H1 (cell line): Measurements from ENCODE around the gene MOCS3. TPM values are rescaled to one million over a fixed set of nuclear protein-coding genes. Genes with fewer than 3 reads are reported as not detected.

ENCODE experiments used
- CTCF ChIA-PET: fragments of 300-600 bp; sonication (Branson Sonifier 250); formaldehyde crosslinking; loops from one replicate; lab custom pipeline; 2021; ENCODE audit not compliant: partially characterized antibody; lab: Charles Lee
- POLR2A ChIA-PET: fragments of 300-600 bp; sonication (Branson Sonifier 250); formaldehyde crosslinking; loops from one replicate; lab custom pipeline; 2021; ENCODE audit warnings: inconsistent platforms; ENCODE audit not compliant: partially characterized antibody; lab: Charles Lee
- DNase-seq, 2 experiments: peaks; one replicate each; pipeline versions ENCODE4 v3.0.0 to v3.0.0-alpha.2; 2010 to 2022; ENCODE audit warnings: low spot score in 2 of 2, low read depth in 1 of 2, mixed read lengths in 1 of 2
- FAIRE-seq: peaks from 2 replicates; lab custom pipeline; 2011; peaks lifted over from hg19 to GRCh38; lab: Jason Lieb, UNC
- H2AFZ ChIP-seq: 2 replicates; pipeline ENCODE4 v1.8.1; 2012; ENCODE audit warnings: low read length, inconsistent platforms
- H2AK5ac ChIP-seq: 2 replicates; pipeline ENCODE4 v1.6.1; 2013; ENCODE audit warnings: low read depth, low read length
- H2BK120ac ChIP-seq: replicated peaks from 2 replicates; pipeline ENCODE3; 2013; ENCODE audit warnings: low read depth, low read length, inconsistent platforms
- H2BK12ac ChIP-seq: 2 replicates; pipeline ENCODE4 v1.6.1; 2013; ENCODE audit warnings: low read depth, low read length
- H2BK15ac ChIP-seq: 2 replicates; pipeline ENCODE4 v1.6.1; 2013; ENCODE audit warnings: low read length
- H2BK20ac ChIP-seq: 2 replicates; pipeline ENCODE4 v1.6.1; 2013; ENCODE audit warnings: low read length
- H2BK5ac ChIP-seq: 2 replicates; pipeline ENCODE4 v1.6.1; 2013; ENCODE audit warnings: low read depth, low read length
- H3K14ac ChIP-seq: 2 replicates; pipeline ENCODE4 v1.6.1; 2013; ENCODE audit warnings: inconsistent platforms; ENCODE audit not compliant: insufficient read length
- H3K18ac ChIP-seq: 2 replicates; pipeline ENCODE4 v1.6.1; 2013; ENCODE audit warnings: low read length; ENCODE audit errors: extremely low read depth
- H3K23ac ChIP-seq: 2 replicates; pipeline ENCODE4 v1.6.1; 2013; ENCODE audit warnings: inconsistent platforms; ENCODE audit not compliant: insufficient read length
- H3K23me2 ChIP-seq: 2 replicates; pipeline ENCODE4 v1.6.1; 2013; ENCODE audit warnings: low read depth, low read length
- H3K27ac ChIP-seq: 2 replicates; pipeline ENCODE4 v1.6.1; 2011; ENCODE audit warnings: low read depth, low read length, inconsistent platforms
- H3K27me3 ChIP-seq, 4 experiments: replicated peaks in 1 of 4; 1 replicate in 1 of 4; 2 replicates in 3 of 4; pipeline versions ENCODE4 v1.6.1 to v1.8.1; 2011 to 2013; ENCODE audit warnings: low read length in 3 of 4, mild to moderate bottlenecking in 3 of 4, inconsistent platforms in 2 of 4, mixed read lengths in 2 of 4, moderate library complexity in 1 of 4; ENCODE audit not compliant: control insufficient read depth in 3 of 4, insufficient read depth in 3 of 4; ENCODE audit errors: extremely low read depth in 1 of 4
- H3K36me3 ChIP-seq, 4 experiments: 2 replicates each; pipeline versions ENCODE4 v1.6.1 to v1.8.1; 2011 to 2013; ENCODE audit warnings: mild to moderate bottlenecking in 4 of 4, low read length in 3 of 4, moderate library complexity in 2 of 4, control low read depth in 1 of 4, inconsistent platforms in 1 of 4; ENCODE audit not compliant: insufficient read depth in 4 of 4, control insufficient read depth in 2 of 4
- H3K4ac ChIP-seq: replicated peaks from 2 replicates; pipeline ENCODE3; 2013; ENCODE audit warnings: low read length, low read depth, mixed read lengths, inconsistent platforms; ENCODE audit not compliant: insufficient read length
- H3K4me1 ChIP-seq, 4 experiments: replicated peaks in 1 of 4; 1 replicate in 1 of 4; 2 replicates in 3 of 4; pipeline versions ENCODE4 v1.6.1 to v1.8.1; 2011 to 2013; ENCODE audit warnings: low read length in 3 of 4, inconsistent platforms in 2 of 4, mixed read lengths in 1 of 4; ENCODE audit not compliant: insufficient read depth in 4 of 4, control insufficient read depth in 3 of 4
- H3K4me2 ChIP-seq, 2 experiments: 2 replicates each; pipeline versions ENCODE4 v1.6.1 to v1.8.1; 2011 to 2013; ENCODE audit warnings: low read depth in 2 of 2, low read length in 2 of 2, control low read depth in 1 of 2, inconsistent platforms in 1 of 2, mild to moderate bottlenecking in 1 of 2; ENCODE audit not compliant: insufficient read depth in 1 of 2
- H3K4me3 ChIP-seq, 4 experiments: fragments of 200-600, 300-600 bp in 1 of 4; sonication (generic), shearing (Covaris generic), sonication (Bioruptor Twin) in 1 of 4; 2 replicates each; pipeline versions ENCODE4 v1.5.1 to v1.8.1; 2011 to 2016; ENCODE audit warnings: low read length in 4 of 4, low read depth in 3 of 4, control low read depth in 2 of 4, inconsistent platforms in 2 of 4, mild to moderate bottlenecking in 2 of 4, mixed read lengths in 1 of 4, moderate library complexity in 1 of 4; ENCODE audit not compliant: insufficient read depth in 2 of 4; ENCODE audit errors: extremely low read depth in 1 of 4
- H3K56ac ChIP-seq: replicated peaks from 2 replicates; pipeline ENCODE3; 2013; ENCODE audit warnings: low read depth, mild to moderate bottlenecking, mixed read lengths, low read length, inconsistent platforms; ENCODE audit not compliant: insufficient read length
- H3K79me1 ChIP-seq: 2 replicates; pipeline ENCODE4 v1.6.1; 2013; ENCODE audit warnings: low read depth, low read length, control low read depth
- H3K79me2 ChIP-seq, 2 experiments: 2 replicates each; pipeline versions ENCODE4 v1.6.1 to v1.8.1; 2012 to 2013; ENCODE audit warnings: low read length in 2 of 2, mild to moderate bottlenecking in 2 of 2, inconsistent platforms in 1 of 2; ENCODE audit not compliant: insufficient read depth in 2 of 2, control insufficient read depth in 1 of 2
- H3K9ac ChIP-seq, 4 experiments: replicated peaks in 1 of 4; 1 replicate in 1 of 4; 2 replicates in 3 of 4; pipeline versions ENCODE4 v1.6.1 to v1.8.1; 2011 to 2013; ENCODE audit warnings: low read depth in 3 of 4, low read length in 3 of 4, control low read depth in 2 of 4, mild to moderate bottlenecking in 2 of 4, moderate library complexity in 2 of 4, inconsistent platforms in 1 of 4; ENCODE audit errors: extremely low read depth in 1 of 4
- H3K9me3 ChIP-seq, 2 experiments: 2 replicates each; pipeline versions ENCODE4 v1.6.1 to v1.8.1; 2012 to 2013; ENCODE audit warnings: mild to moderate bottlenecking in 2 of 2, moderate library complexity in 2 of 2, control low read depth in 1 of 2, inconsistent platforms in 1 of 2, low read depth in 1 of 2, low read length in 1 of 2, mixed read lengths in 1 of 2; ENCODE audit not compliant: insufficient read depth in 2 of 2
- H4K20me1 ChIP-seq, 2 experiments: replicated peaks in 1 of 2; 2 replicates each; pipeline versions ENCODE3 to v1.8.1; 2011 to 2013; ENCODE audit warnings: inconsistent platforms in 2 of 2, low read length in 2 of 2, mild to moderate bottlenecking in 1 of 2; ENCODE audit not compliant: insufficient read depth in 2 of 2, control insufficient read depth in 1 of 2
- H4K5ac ChIP-seq: 2 replicates; pipeline ENCODE4 v1.6.1; 2013; ENCODE audit warnings: low read length, low read depth, mixed read lengths, inconsistent platforms; ENCODE audit not compliant: insufficient read length
- H4K8ac ChIP-seq: 2 replicates; pipeline ENCODE4 v1.8.0; 2013; ENCODE audit warnings: mild to moderate bottlenecking, moderate library complexity, low read length, inconsistent platforms; ENCODE audit not compliant: insufficient read depth; ENCODE audit errors: extremely low read depth
- H4K91ac ChIP-seq: replicated peaks from 2 replicates; pipeline ENCODE3; 2013; ENCODE audit warnings: low read length, mixed read lengths, inconsistent platforms; ENCODE audit not compliant: insufficient read length
- CBX5 ChIP-seq: fragments of 300-800, 300-1000 bp; sonication (generic); IDR thresholded peaks from 2 replicates; pipeline ENCODE4 v1.7.1; 2016; ENCODE audit warnings: antibody characterized with exemption, low read length, low read depth
- CBX8 ChIP-seq: fragments of 300-800, 300-1000 bp; sonication (generic); IDR thresholded peaks from 2 replicates; pipeline ENCODE4 v1.7.1; 2016; ENCODE audit warnings: low read depth, low read length, borderline replicate concordance
- CHD2 ChIP-seq: IDR thresholded peaks from 2 replicates; pipeline ENCODE4 v1.6.1; 2012; ENCODE audit warnings: low read length, improper control_type of control experiment
- EGR1 ChIP-seq: IDR thresholded peaks from 2 replicates; pipeline ENCODE4 v1.6.1; 2011; ENCODE audit warnings: low read depth, low read length, borderline replicate concordance
- FOSL1 ChIP-seq: IDR thresholded peaks from 2 replicates; pipeline ENCODE4 v1.6.1; 2011; ENCODE audit warnings: mild to moderate bottlenecking, low read depth, low read length, moderate library complexity; ENCODE audit not compliant: insufficient read depth
- GTF2F1 ChIP-seq: IDR thresholded peaks from 2 replicates; pipeline ENCODE4 v1.6.1; 2012; ENCODE audit warnings: low read depth, low read length, improper control_type of control experiment, borderline replicate concordance
- HDAC2 ChIP-seq, 2 experiments: fragments of 300-600 bp in 1 of 2; sonication (generic) in 1 of 2; IDR thresholded peaks; 2 replicates each; pipeline ENCODE4 v1.6.1; 2011 to 2012; ENCODE audit warnings: low read depth in 2 of 2, low read length in 2 of 2, mild to moderate bottlenecking in 2 of 2, moderate library complexity in 2 of 2, borderline replicate concordance in 1 of 2, inconsistent platforms in 1 of 2
- HDAC6 ChIP-seq: IDR thresholded peaks from one replicate; pipeline ENCODE4 v1.7.1; 2012; ENCODE audit warnings: low read depth, mild to moderate bottlenecking, inconsistent platforms, low read length, moderate library complexity
- KDM1A ChIP-seq: fragments of 200-600, 300-600 bp; sonication (generic); IDR thresholded peaks from 2 replicates; pipeline ENCODE4 v1.7.1; 2016; ENCODE audit warnings: mild to moderate bottlenecking, low read length, borderline replicate concordance
- RXRA ChIP-seq: IDR thresholded peaks from 2 replicates; pipeline ENCODE4 v1.6.1; 2011; ENCODE audit warnings: low read depth, mild to moderate bottlenecking, low read length, moderate library complexity; ENCODE audit not compliant: insufficient read depth
- SIX5 ChIP-seq: IDR thresholded peaks from 2 replicates; pipeline ENCODE4 v1.6.1; 2011; ENCODE audit warnings: mild to moderate bottlenecking, low read depth, low read length
- WGBS, 2 experiments: shearing (Covaris generic) in 1 of 2; methylation state at CpG; one replicate each; pipeline versions ENCODE4 v1.1.6 to v1.1.7; 2013 to 2015; ENCODE audit warnings: low lambda C conversion rate in 2 of 2, mixed read lengths in 2 of 2, inconsistent platforms in 1 of 2, low coverage in 1 of 2, missing lambda C conversion rate in 1 of 2; ENCODE audit not compliant: insufficient replicate concordance in 2 of 2, insufficient coverage in 1 of 2, insufficient read length in 1 of 2; ENCODE audit errors: extremely low coverage in 1 of 2, missing lambda C conversion rate in 1 of 2; 5-methylcytosine and 5-hydroxymethylcytosine counted together
- polyA plus RNA-seq, 7 experiments: library from polyadenylated mRNA; depleted of rRNA in 3 of 7; stranded (reverse) in 5 of 7; unstranded in 2 of 7; fragments of >200 nt in 5 of 7; fragments of 200-250 nt in 2 of 7; gene quantifications; 1 replicate in 5 of 7; 2 replicates in 1 of 7; 4 replicates in 1 of 7; pipeline versions ENCODE4 v1.2.1 to v1.2.3, GENCODE V29; 2011 to 2013; ENCODE audit warnings: missing spikeins in 2 of 7, mixed read lengths in 2 of 7
- total RNA-seq: library from RNA; stranded (reverse); fragmentation: NEBNext Ultra II Directional; extraction: Animal tissue kit (Norgen Biotek cat#: 25700); gene quantifications from 2 replicates; pipeline ENCODE4 v1.2.1, GENCODE V29; 2021

Gene MOCS3
- total and polyA plus RNA-seq, 2 of the 8 experiments (the other 6 are each of a cell fraction or from before 2014, with no cell fraction given): 6.2 to 6.3 TPM

DNA sequence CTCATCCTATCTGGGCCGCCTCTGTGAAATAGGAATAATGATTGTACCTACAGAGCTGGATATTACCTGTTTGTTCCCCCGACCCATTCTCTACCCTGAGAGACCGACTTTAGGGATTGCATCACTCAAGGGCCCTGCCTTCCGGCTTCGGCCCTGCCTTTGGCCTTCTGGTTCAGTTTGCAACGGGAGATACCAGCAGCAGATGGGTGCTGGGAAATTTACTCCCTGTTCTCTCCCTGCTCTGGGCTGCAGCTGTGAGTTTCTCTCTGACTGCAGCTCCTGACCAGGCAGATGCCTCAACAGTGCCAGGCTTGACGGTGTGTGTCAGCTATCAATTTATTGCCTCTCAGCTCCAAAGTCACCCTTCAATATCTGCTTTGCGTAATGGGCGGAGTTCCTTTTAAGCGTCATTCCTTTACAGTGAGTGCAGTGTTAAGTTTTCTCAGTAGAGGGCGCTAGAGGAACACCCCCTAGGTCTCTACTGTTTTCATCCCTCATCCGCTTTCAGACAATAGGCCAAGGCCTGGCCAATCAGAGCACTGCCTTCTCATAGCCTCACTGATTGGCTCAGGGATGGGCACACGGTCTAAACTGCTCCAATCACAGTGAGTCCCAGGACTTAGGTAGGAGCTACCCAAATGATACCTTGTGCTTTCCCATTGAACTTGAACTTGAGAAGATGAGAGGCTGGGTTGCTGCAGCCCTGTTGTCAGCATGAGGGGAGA, 34.3 kb downstream of the MOCS3 start:
- Histone ChIP-seq H3K23me2 (no peaks in the 10 kb centered on the region), H3K4me1 (peaks cover 3 to 19% (median 8%) of the 10 kb centered on the region in 4 experiments; a peak in 6 of 7 replicates), H3K56ac (peak overlapping the region; percentile 26), H4K20me1 (no peaks in the 10 kb centered on the region), H3K27ac (peak overlapping the region; percentile 44; the same call in 1 of the 2 replicates), H3K9ac (peak overlapping the region in 1 of 4 experiments; percentile 35; a peak in 2 of 7 replicates), H3K79me1 (no peaks in the 10 kb centered on the region), H3K18ac (peak overlapping the region; percentile 88), H4K8ac (peak overlapping the region; percentile 77; the same call in 1 of the 2 replicates), H3K4me2 (peak overlapping the region; percentile 16 to 65), H3K14ac (no peak overlapping the region), H3K36me3 (no peaks in the 10 kb centered on the region), H2BK20ac (peak overlapping the region; percentile 97; the same call in 1 of the 2 replicates), H2BK15ac (0 out of 2 replicates have a peak overlapping the region, but pooled peaks have one; percentile 22), H2BK120ac (peak overlapping the region; percentile 74), H2AFZ (peak overlapping the region; percentile 52; the same call in 1 of the 2 replicates), H3K23ac (no peak overlapping the region), H2BK12ac (peak overlapping the region; percentile 76; the same call in 1 of the 2 replicates), H3K4ac (peak overlapping the region; percentile 34), H3K27me3 (peaks cover 0 to 2% (median 0%) of the 10 kb centered on the region in 4 experiments; a peak in 1 of 7 replicates), H3K79me2 (no peaks in the 10 kb centered on the region), H3K4me3 (peak overlapping the region in 3 of 4 experiments; percentile 8 to 40 (median 16); a peak in 4 of 8 replicates), H2AK5ac (no peak overlapping the region), H3K9me3 (no peaks in the 10 kb centered on the region), H4K5ac (peak overlapping the region; percentile 44), H4K91ac (peak overlapping the region; percentile 70), H2BK5ac (peak overlapping the region; percentile 89; the same call in 1 of the 2 replicates)
- DNase-seq (peak; percentile 66 to 82), FAIRE-seq (peak; percentile 99)
- CTCF ChIA-PET: interaction anchor here (0.5 to 14.3 kb wide), 61 partner anchors 9 to 708 kb away, joined by 3 to 245 read pairs (median 4); no protein-coding TSS in a partner anchor
- POLR2A ChIA-PET: interaction anchor here (0.6 to 3.4 kb wide), 17 partner anchors 11 to 604 kb away, joined by 3 to 30 read pairs (median 3); no protein-coding TSS in a partner anchor
- WGBS, 2 experiments: 26% methylated on average over 13 of the region's 13 CpGs; no CpG with 5 or more reads in 1 of the 2 experiments
- TF ChIP-seq CHD2 (no peak), KDM1A (0 out of 2 replicates have a peak, but pooled peaks have one; percentile 33), HDAC6 (no peak), FOSL1 (no peak), CBX5 (no peak), HDAC2 (IDR thresholded peaks at IDR 0.05; ENCODE audit: borderline replicate concordance in 1 of 2, low read depth in 2 of 2, low read length in 2 of 2) (no peak), EGR1 (no peak), GTF2F1 (no peak), SIX5 (no peak), RXRA (no peak), CBX8 (no peak)
